H9 (cell line): ENCODE results near the gene RAX2. TPM values are rescaled to one million over a fixed set of nuclear protein-coding genes. Genes with fewer than 3 reads are reported as not detected.

Source experiments
- DNase-seq: peaks from one replicate; pipeline ENCODE4 v3.0.0-alpha.2; 2017
- H2AFZ ChIP-seq: one replicate; pipeline ENCODE4 v1.6.1; 2013; ENCODE audit warnings: mild to moderate bottlenecking, low read length, control low read depth, moderate library complexity
- H2AK5ac ChIP-seq: 2 replicates; pipeline ENCODE4 v1.6.1; 2013; ENCODE audit warnings: low read length, control low read depth, mixed read lengths; ENCODE audit not compliant: insufficient read length
- H2BK120ac ChIP-seq: one replicate; pipeline ENCODE4 v1.6.1; 2013; ENCODE audit warnings: low read depth, mild to moderate bottlenecking, low read length, control low read depth, inconsistent platforms; ENCODE audit not compliant: poor library complexity, severe bottlenecking
- H2BK12ac ChIP-seq: 2 replicates; pipeline ENCODE4 v1.6.1; 2013; ENCODE audit warnings: low read length, control low read depth, mixed read lengths, low read depth; ENCODE audit not compliant: insufficient read length
- H2BK15ac ChIP-seq: 2 replicates; pipeline ENCODE4 v1.6.1; 2013; ENCODE audit warnings: low read depth, low read length, control low read depth
- H2BK20ac ChIP-seq: one replicate; pipeline ENCODE4 v1.6.1; 2013; ENCODE audit warnings: low read depth, mild to moderate bottlenecking, low read length, control low read depth, inconsistent platforms; ENCODE audit not compliant: poor library complexity, severe bottlenecking
- H2BK5ac ChIP-seq: 2 replicates; pipeline ENCODE4 v1.6.1; 2013; ENCODE audit warnings: low read length, control low read depth, mixed read lengths; ENCODE audit not compliant: insufficient read length
- H3K14ac ChIP-seq: 2 replicates; pipeline ENCODE4 v1.6.1; 2013; ENCODE audit warnings: low read length, control low read depth; ENCODE audit not compliant: insufficient read depth
- H3K18ac ChIP-seq: 2 replicates; pipeline ENCODE4 v1.6.1; 2013; ENCODE audit warnings: low read depth, mild to moderate bottlenecking, mixed read lengths, low read length, control low read depth; ENCODE audit not compliant: insufficient read length
- H3K23ac ChIP-seq: 2 replicates; pipeline ENCODE4 v1.6.1; 2013; ENCODE audit warnings: low read length, control low read depth, mixed read lengths, low read depth; ENCODE audit not compliant: insufficient read length
- H3K23me2 ChIP-seq: 2 replicates; pipeline ENCODE4 v1.6.1; 2013; ENCODE audit warnings: low read depth, mild to moderate bottlenecking, mixed read lengths, low read length, control low read depth; ENCODE audit not compliant: insufficient read length, poor library complexity, severe bottlenecking
- H3K27ac ChIP-seq: 2 replicates; pipeline ENCODE4 v1.5.1; 2013; ENCODE audit warnings: low read length, control low read depth, mixed read lengths, low read depth; ENCODE audit not compliant: insufficient read length
- H3K27me3 ChIP-seq: 2 replicates; pipeline ENCODE4 v1.6.1; 2013; ENCODE audit warnings: low read length, control low read depth, inconsistent platforms; ENCODE audit not compliant: insufficient read depth
- H3K4ac ChIP-seq: 2 replicates; pipeline ENCODE4 v1.6.1; 2013; ENCODE audit warnings: low read depth, mild to moderate bottlenecking, control low read depth, inconsistent platforms, low read length, moderate library complexity
- H3K4me1 ChIP-seq: 2 replicates; pipeline ENCODE4 v1.6.1; 2013; ENCODE audit warnings: low read length, control low read depth, inconsistent platforms; ENCODE audit not compliant: insufficient read depth
- H3K4me2 ChIP-seq: 2 replicates; pipeline ENCODE4 v1.6.1; 2013; ENCODE audit warnings: low read length, control low read depth, mixed read lengths; ENCODE audit not compliant: insufficient read length, insufficient read depth
- H3K56ac ChIP-seq: 2 replicates; pipeline ENCODE4 v1.6.1; 2013; ENCODE audit warnings: low read depth, mild to moderate bottlenecking, mixed read lengths, low read length, control low read depth; ENCODE audit not compliant: insufficient read length
- H3K79me1 ChIP-seq: 2 replicates; pipeline ENCODE4 v1.6.1; 2013; ENCODE audit warnings: low read depth, mild to moderate bottlenecking, moderate library complexity, low read length, control low read depth, inconsistent platforms; ENCODE audit not compliant: insufficient read depth, poor library complexity, severe bottlenecking
- H3K79me2 ChIP-seq: 2 replicates; pipeline ENCODE4 v1.6.1; 2013; ENCODE audit warnings: low read length, control low read depth, inconsistent platforms; ENCODE audit not compliant: insufficient read depth
- H3K9ac ChIP-seq: 2 replicates; pipeline ENCODE4 v1.6.1; 2013; ENCODE audit warnings: low read length, control low read depth, mixed read lengths; ENCODE audit not compliant: insufficient read length; ENCODE audit errors: extremely low read depth
- H3K9me3 ChIP-seq: one replicate; pipeline ENCODE4 v1.6.1; 2013; ENCODE audit warnings: low read depth, low read length, inconsistent platforms; ENCODE audit not compliant: control insufficient read depth
- H3T11ph ChIP-seq: one replicate; pipeline ENCODE4 v1.6.1; 2013; ENCODE audit warnings: mild to moderate bottlenecking, low read length, control low read depth, inconsistent platforms
- H4K20me1 ChIP-seq: one replicate; pipeline ENCODE4 v1.6.1; 2013; ENCODE audit not compliant: control insufficient read depth, insufficient read length, insufficient read depth
- H4K5ac ChIP-seq: 2 replicates; pipeline ENCODE4 v1.6.1; 2013; ENCODE audit warnings: low read depth, mild to moderate bottlenecking, mixed read lengths, low read length, control low read depth; ENCODE audit not compliant: insufficient read length
- H4K8ac ChIP-seq: replicated peaks from 2 replicates; pipeline ENCODE4 v1.6.1; 2013; ENCODE audit warnings: low read length, control low read depth, mixed read lengths, low read depth; ENCODE audit not compliant: insufficient read length
- H4K91ac ChIP-seq: 2 replicates; pipeline ENCODE4 v1.6.1; 2013; ENCODE audit warnings: low read depth, mild to moderate bottlenecking, moderate library complexity, mixed read lengths, low read length, control low read depth; ENCODE audit not compliant: insufficient read length
- H3K27ac Mint-ChIP-seq, 3 experiments: 2 replicates in 2 of 3; 3 replicates in 1 of 3; pipeline ENCODE4 v1.8.0; 2020 to 2021; ENCODE audit warnings: mixed read lengths in 3 of 3, mild to moderate bottlenecking in 1 of 3, moderate library complexity in 1 of 3
- H3K27me3 Mint-ChIP-seq: 2 replicates; pipeline ENCODE4 v1.8.0; 2021; ENCODE audit warnings: low read depth, mild to moderate bottlenecking, moderate library complexity, mixed read lengths
- H3K36me3 Mint-ChIP-seq, 3 experiments: 2 replicates in 2 of 3; 3 replicates in 1 of 3; pipeline ENCODE4 v1.8.0; 2020 to 2021; ENCODE audit warnings: low read depth in 3 of 3, mixed read lengths in 3 of 3; ENCODE audit not compliant: insufficient read depth in 1 of 3
- H3K4me1 Mint-ChIP-seq, 2 experiments: 2 replicates each; pipeline ENCODE4 v1.8.0; 2020; ENCODE audit warnings: mixed read lengths in 2 of 2
- H3K4me3 Mint-ChIP-seq, 2 experiments: 2 replicates in 1 of 2; 3 replicates in 1 of 2; pipeline ENCODE4 v1.8.0; 2020 to 2021; ENCODE audit warnings: mild to moderate bottlenecking in 2 of 2, mixed read lengths in 2 of 2, moderate library complexity in 1 of 2
- H3K9me3 Mint-ChIP-seq, 2 experiments: 2 replicates in 1 of 2; 3 replicates in 1 of 2; pipeline ENCODE4 v1.8.0; 2020; ENCODE audit warnings: mild to moderate bottlenecking in 2 of 2, mixed read lengths in 2 of 2, moderate library complexity in 1 of 2
- CTCF ChIP-seq: fragments of 200-600 bp; sonication (generic); conservative IDR thresholded peaks from 3 replicates; pipeline ENCODE4 v1.8.0; 2021; ENCODE audit warnings: antibody characterized with exemption, mild to moderate bottlenecking
- WGBS: extraction: QIAGEN DNeasy Blood & Tissue Kit; methylation state at CpG from one replicate; pipeline ENCODE4 v1.1.7; 2013; ENCODE audit warnings: missing lambda C conversion rate, low lambda C conversion rate, mixed read lengths; ENCODE audit not compliant: insufficient read length; ENCODE audit errors: extremely low coverage; 5-methylcytosine and 5-hydroxymethylcytosine counted together
- total RNA-seq: library from RNA; stranded (reverse); gene quantifications from 2 replicates; pipeline ENCODE4 v1.2.1, GENCODE V29; 2021

RAX2 gene
- total RNA-seq, 1 experiment from 2014 or later: not detected

GRCh38 chr19:3790209-3790734, 18.2 kb upstream of the RAX2 start:
- H2BK20ac ChIP-seq: no peak overlapping the region
- H3K4ac ChIP-seq: no peak overlapping the region
- DNase-seq: peak; percentile 18
- H3K79me1 ChIP-seq: no peaks in the 10 kb centered on the region
- H3K4me1 ChIP-seq: no peaks in the 10 kb centered on the region
- H3K4me2 ChIP-seq: no peak overlapping the region
- no peak overlapping the region for H2AFZ ChIP-seq
- no peak overlapping the region for H3K27ac ChIP-seq
- no peak overlapping the region for H4K91ac ChIP-seq
- peaks cover 2% of the 10 kb centered on the region; the same call in 1 of the 2 replicates for H3K27me3 ChIP-seq
- H4K20me1 ChIP-seq: no peaks in the 10 kb centered on the region
- H3K23me2 ChIP-seq: no peaks in the 10 kb centered on the region
- H2BK12ac ChIP-seq: no peak overlapping the region
- H4K8ac ChIP-seq: no peak overlapping the region
- H3K4me3 Mint-ChIP-seq: no peak overlapping the region
- H3K14ac ChIP-seq: no peak overlapping the region
- no peak overlapping the region for H3K9ac ChIP-seq
- no peak overlapping the region for H4K5ac ChIP-seq
- H3K56ac ChIP-seq: no peak overlapping the region
- H2BK15ac ChIP-seq: no peak overlapping the region
- no peak for TF ChIP-seq CTCF
- no peak overlapping the region for H2AK5ac ChIP-seq
- no peak overlapping the region for H3K18ac ChIP-seq
- peaks cover 63% of the 10 kb centered on the region for H3K27me3 Mint-ChIP-seq
- no peak overlapping the region for H3T11ph ChIP-seq
- H3K36me3 Mint-ChIP-seq: no peaks in the 10 kb centered on the region
- no peak overlapping the region for H3K27ac Mint-ChIP-seq
- no CpG with 5 or more reads among the region's 6 CpGs for WGBS
- H3K9me3 Mint-ChIP-seq: peaks cover 0 to 3% of the 10 kb centered on the region in 2 experiments; a peak in 4 of 5 replicates
- H2BK5ac ChIP-seq: no peak overlapping the region
- no peaks in the 10 kb centered on the region for H3K79me2 ChIP-seq
- H2BK120ac ChIP-seq: no peak overlapping the region
- no peak overlapping the region for H3K23ac ChIP-seq
- no peaks in the 10 kb centered on the region for H3K9me3 ChIP-seq
- peaks cover 3% of the 10 kb centered on the region in 2 experiments; a peak in 3 of 4 replicates for H3K4me1 Mint-ChIP-seq
